NOMO-1 treated with DMSO at 0.1 percent for 48 hours (cell line): ENCODE results near the gene PLB1.

Experiments used
- DNase-seq: peaks from one replicate; lab custom pipeline; 2025; ENCODE audit not compliant: unreplicated experiment; lab: John Stamatoyannopoulos, UW

The PLB1 gene, protein sequence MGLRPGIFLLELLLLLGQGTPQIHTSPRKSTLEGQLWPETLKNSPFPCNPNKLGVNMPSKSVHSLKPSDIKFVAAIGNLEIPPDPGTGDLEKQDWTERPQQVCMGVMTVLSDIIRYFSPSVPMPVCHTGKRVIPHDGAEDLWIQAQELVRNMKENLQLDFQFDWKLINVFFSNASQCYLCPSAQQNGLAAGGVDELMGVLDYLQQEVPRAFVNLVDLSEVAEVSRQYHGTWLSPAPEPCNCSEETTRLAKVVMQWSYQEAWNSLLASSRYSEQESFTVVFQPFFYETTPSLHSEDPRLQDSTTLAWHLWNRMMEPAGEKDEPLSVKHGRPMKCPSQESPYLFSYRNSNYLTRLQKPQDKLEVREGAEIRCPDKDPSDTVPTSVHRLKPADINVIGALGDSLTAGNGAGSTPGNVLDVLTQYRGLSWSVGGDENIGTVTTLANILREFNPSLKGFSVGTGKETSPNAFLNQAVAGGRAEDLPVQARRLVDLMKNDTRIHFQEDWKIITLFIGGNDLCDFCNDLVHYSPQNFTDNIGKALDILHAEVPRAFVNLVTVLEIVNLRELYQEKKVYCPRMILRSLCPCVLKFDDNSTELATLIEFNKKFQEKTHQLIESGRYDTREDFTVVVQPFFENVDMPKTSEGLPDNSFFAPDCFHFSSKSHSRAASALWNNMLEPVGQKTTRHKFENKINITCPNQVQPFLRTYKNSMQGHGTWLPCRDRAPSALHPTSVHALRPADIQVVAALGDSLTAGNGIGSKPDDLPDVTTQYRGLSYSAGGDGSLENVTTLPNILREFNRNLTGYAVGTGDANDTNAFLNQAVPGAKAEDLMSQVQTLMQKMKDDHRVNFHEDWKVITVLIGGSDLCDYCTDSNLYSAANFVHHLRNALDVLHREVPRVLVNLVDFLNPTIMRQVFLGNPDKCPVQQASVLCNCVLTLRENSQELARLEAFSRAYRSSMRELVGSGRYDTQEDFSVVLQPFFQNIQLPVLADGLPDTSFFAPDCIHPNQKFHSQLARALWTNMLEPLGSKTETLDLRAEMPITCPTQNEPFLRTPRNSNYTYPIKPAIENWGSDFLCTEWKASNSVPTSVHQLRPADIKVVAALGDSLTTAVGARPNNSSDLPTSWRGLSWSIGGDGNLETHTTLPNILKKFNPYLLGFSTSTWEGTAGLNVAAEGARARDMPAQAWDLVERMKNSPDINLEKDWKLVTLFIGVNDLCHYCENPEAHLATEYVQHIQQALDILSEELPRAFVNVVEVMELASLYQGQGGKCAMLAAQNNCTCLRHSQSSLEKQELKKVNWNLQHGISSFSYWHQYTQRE (N-terminal part only)

DNA sequence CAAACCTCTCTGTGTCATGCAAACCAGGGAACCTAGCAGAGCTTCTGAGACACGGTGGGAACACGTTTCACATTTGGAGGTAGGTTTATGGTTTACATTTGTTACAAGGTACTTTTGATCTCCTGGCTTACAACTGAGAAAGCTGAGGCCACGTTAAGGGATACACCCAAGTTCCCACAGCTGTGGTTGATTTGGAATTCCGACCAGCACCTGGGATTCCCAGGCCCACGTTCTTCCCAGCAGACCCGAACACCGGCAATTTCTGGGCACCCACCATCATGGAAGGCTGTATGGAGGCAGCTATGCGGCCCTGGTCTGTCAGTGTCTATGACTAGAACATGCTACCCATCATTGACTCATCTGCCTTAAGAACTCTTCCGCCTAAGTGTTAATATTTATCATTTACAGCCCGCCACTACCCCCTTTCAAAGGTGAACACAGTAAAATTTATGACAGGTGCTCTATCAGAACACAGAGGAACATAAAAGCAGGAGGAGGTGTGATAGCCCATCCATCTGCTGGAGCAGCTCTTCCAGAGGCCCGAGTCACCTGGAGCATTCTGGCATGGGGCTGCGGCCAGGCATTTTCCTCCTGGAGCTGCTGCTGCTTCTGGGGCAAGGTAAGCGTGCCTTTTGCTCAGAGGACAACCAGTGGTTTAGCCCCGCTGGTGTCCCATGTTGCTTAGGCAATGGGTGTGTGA is at the start of gene PLB1:
PLB1 (plus strand) TSS at position 510 of the 700 bp plus-strand sequence; CDS start at position 565, 55 bp downstream.
- no peak for DNase-seq

DNA sequence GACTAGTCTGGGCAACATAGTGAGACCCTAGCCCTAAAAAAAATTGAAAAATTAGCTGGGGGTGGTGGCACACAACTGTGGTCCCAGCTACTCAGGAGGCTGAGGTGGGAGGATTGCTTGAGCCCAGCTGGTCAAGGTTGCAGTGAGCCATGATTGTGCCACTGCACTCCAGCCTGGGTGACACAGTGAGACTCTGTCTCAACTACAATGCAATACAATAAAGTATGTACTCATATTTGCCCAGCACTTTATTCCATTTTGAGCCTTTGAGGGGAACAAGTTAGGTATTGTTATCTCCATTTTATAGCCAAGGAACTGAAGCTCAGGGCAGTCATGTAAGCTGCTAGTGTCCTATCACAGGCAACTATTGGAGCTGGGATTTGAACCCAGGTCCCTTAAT is 49.3 kb upstream of the PLB1 start:
- no peak for DNase-seq

DNA sequence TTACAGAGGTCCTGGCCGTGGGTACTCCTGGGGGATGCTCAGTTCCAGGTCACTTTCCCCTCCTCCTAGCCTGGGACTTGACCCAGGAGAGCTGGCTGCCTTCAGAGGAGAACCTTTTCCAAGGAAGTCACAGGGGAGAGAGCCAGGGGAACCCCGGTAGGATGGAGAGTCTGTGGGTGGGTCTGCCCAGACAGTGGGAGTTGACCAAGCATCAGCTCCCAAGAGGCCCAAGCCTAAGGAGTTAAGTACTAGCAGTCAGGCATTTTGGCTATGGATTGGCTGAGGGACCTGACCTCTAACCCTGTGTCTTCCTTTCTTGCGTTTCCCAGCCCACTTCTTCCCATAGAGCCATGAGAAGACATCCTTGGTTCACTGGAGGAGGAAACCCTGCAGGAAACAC is 48.8 kb upstream of the PLB1 start:
- DNase-seq: no peak

DNA sequence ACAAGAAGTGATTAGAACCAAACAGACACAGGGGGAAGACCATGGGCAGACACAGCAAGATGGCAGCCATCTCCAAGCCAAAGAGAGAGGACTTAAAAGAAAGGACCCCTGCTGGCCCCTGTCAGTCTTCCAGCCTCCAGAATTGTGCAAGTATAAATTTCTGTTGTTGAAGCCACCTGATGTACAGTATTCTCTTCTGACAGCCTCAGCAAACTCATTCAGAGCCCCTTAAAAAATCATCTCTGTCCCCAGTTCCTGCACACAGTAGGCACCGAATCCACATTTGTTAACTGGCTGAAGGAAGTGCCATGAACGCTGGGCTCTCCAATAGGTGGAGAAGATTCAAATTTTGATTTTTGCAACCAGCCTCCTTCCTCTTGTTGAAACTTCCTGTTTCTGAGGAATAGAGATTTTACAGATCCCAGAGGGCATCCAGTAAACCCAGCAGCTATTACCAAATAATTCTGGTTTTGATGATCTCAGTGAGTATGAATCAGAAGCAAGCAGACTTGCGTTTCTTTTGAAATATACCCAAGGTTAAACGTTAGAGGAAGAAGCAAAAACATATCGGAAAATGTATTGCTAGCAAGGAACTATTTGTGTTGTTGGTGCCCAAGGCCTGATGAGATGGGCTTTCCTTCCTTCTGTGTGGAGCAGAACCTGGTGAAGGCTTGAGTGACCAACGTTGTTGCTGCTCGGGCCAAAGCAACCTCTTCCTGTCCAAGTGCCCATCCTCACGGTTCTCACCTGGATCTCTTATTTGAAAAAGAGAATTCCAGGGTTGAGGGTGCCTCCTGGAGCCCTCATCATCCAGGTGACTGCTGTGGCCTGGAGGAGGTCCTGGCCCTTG is 47.7 kb upstream of the PLB1 start:
- peak; percentile 96 for DNase-seq

DNA sequence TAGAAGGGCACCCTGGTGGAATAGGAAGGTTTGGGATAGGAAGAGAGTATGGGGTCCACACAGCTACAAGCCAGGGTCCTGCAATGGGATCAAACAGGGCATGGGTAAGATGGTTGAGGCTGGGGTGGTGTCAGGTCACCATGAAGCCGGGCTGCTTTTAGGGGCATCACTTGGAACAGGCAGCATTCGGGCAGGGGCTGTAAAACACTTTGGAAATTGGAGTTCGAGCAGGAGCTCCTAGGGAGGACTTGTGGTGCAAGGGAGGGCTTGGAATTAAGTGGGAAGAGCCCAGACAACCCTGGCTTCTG is 47.1 kb upstream of the PLB1 start:
- no peak for DNase-seq

DNA sequence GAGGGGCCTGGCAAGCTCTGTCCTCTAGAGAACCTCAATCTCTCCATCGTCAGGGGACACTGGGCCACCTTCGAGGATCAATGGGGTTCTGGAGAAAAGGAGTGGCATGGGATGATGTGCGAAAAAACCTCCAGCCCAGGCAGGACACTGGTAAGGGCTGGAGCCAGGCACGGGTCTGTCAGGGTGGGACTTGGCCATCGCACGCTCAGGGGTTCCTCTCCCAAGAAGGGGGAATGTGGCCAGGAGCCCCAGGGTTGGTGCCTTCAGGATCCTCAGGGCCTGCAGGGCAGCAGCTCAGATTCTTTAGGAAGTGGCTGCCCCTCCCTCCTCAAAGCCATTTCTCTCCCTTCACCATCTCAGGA is 46.8 kb upstream of the PLB1 start:
- no peak for DNase-seq

DNA sequence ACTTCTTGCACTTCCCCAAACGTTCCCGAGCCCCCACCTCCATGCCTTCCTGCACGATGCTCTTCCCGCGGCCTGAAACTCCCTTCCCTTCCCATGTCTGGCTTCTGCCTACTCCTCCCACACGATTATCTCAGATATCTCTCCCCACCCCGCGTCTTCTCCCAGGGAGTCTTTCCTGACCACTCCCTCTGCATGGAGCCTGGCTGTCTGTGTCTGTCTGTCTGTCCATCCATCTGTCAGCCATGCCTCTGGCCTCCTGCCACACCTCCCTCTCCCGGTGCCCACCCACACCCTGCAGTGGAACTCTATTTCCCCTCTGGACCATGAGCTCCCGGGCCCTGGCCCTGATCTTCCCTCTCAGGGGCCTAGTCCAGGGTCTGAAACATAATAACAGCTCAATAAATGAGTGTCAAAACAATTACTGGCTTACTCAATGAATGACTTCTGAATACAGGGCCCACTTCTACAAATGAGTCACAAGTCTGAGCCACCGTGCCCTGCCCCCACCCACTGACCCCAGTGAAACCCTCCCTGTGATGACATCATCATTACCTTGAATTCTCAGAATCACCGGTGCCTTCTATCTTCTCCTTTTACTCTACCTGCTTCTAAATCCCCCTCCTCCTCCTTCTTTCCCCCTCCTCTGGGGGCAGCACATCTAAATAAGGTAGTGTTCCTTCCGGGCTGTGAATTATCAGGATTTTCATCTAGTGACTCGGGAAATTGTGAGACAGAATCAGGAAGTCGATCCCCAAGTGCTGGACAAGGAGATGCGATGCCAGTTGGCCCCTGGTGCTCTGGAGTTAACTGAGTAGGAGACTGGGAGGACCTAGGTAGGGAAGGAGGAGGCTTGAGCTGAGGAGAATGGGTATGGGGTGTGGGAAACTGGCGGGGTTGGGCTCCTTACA is 46.1 kb upstream of the PLB1 start:
- DNase-seq: peak; percentile 38

DNA sequence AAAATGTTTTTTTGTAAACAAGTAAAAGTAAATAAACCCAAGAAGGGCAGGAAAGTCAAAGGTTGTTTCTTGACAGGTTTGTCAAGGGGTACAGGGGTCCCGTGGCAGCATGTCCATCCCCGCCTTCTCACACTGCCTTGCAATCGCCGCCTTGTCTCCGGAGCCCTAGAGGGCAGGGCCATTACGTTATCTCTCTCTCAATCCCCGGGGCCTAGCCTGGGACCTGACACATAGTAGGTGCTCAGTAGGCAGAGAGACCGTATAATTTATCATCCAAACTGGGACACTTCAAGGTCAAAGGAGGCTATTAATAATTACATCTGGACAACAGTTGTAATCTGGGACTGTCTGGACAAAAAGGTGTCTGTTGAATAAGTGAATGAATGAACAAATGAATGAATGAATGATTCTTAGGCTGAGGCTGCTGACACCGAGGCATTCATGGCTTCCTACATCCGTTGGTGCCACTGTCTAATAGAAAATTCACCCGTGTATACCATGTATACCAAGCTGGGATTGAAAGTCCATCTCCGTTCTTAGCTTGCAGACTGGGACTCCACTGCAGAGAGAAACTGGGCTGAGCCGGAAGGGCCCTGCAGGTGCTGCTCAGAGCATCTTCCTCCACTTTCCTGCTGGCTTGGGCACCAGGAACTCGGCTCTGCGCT is 44.8 kb upstream of the PLB1 start:
- DNase-seq: no peak

DNA sequence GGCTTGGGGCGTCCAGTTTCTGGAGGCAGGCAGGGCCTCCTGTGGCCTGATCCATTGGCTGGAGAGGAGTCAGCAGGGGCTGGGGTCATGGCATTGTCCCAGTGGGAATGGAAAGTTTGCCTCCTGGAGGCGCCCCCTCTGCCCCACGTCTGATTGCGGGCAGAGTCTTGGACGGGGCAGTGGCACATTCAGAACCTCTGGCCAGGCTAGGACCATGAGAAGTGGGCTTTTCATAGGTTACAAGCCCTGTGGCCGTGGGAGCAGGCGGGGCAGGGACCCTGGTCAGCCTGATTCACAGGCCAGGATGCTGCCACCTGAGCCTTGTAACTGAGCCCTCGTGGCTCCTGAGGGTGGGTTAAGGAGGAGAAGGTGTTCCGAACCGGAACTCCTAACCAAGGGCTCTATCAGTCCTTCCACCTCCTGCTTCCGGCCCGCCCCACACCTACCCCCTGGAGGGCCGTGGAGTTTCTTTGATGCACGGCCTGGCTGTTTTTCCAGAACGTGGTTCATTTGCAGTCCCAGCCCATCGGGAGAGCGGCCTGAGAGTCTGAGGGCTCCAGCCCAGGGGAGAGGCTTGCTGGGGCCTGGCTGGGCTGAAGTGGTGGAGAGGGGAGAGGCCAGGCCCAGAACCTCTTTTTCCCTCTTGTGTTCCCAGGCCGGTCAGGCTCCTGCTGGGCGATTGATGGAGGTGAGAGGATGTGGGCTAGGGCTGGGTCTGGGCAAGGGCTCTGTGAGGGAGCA is 43.9 kb upstream of the PLB1 start:
- DNase-seq: no peak

DNA sequence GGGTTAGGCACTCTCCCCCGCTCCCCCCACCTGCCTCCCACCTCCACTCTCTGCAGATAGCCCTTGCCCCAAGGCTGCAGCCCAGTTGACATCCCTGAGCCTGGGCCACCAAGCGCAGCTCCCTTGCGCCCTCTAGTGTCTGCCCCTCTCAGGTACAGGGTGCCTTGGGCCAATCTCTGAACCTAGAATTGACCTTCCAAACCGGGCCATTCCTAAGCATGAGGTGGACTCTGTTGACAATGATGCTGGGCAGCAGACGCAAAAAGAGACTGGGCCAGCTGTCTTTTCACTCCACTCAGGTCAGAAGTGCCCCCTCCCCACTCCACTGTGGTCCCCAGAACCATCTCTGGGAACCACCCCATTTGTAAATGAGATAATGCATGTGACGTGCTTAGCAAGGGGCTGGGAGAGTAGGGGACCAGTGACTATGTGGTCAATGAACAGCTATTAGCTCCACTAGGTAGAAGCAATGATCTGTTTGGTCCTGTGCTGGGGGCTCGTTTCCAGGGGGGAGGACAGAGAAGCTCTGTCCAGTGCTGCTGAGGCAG is 43.3 kb upstream of the PLB1 start:
- peak; percentile 52 for DNase-seq

DNA sequence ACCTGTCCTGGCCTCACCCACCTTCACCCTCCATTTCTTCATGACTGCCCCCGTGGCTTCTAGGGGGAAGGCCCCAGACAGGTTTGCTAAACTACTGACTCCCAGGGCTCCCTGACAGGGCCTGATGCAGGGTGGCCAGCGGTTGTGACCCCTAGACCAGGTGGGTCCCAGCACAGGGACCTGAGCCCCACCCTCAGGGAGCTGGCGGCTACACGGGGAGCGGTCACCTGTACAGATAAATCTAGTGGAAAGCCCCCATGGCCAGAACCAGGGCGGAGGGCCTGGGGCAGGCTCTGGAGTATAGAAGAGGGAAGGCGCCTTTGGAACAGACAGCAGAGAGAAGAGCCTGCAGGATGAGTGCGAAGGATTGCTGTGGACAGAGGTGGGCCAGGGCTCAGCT is 42.5 kb upstream of the PLB1 start:
- no peak for DNase-seq

DNA sequence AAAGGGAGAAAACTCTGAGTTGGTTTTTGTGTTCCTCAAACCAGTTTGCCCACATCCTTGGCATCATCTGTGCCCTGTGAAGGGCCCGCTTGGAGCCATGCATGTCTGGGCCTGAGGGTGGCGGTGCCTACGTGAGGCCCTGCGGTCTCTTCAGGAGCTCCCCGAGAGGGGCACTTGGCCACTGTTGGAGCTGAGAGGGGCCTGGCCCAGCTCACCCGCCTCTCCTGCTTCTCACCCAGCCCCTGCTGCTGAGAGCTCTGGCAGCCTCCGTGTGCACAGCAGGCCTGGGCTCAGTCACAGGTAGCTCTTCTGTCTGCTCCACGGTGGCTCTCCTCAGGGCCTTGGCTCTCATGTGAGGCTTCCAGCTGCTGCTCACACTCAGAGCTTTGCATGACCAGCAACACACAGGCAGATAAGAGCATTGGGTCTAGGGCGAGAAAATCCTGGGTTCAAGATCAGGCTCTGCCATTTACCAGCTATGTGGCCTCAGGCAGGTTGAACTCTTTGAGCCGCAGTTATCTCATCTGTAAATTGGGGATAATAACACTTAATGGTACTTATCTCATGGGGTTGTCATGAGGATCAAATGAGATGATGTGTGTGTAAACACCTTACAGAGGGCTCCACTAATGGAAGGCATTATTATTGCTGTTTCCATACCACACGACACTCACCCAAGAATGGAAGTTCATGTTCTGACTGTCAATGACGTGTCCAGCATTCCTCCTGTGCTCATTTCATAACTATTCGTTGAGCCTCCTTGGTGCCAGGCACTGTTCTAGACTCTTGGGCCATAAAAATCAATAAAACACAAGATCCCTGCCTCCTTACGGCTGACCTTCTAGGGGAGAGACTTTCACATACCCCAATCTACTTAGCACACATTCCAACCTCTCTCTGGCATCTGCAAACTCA is 41.6 kb upstream of the PLB1 start:
- DNase-seq: no peak

DNA sequence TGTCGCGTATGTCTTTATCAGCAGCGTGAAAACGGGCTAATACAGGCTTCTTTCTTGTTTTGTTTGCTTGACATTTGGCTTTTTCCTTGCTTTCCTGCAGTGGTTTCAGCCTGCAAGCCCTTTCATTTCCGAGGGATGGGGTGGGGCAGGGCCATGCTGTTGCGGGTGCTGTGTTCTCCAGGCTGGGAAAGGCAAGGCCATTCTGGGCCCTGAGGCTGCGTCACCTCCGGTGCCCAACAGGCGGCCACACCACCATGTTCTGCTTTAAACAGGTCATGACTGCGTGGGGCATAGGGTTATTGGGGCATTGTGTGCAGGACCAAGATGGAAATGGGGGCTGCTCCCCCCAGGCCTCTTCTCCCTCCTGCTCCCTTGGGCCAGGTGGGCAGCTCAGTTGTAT is 38.6 kb upstream of the PLB1 start:
- DNase-seq: no peak

DNA sequence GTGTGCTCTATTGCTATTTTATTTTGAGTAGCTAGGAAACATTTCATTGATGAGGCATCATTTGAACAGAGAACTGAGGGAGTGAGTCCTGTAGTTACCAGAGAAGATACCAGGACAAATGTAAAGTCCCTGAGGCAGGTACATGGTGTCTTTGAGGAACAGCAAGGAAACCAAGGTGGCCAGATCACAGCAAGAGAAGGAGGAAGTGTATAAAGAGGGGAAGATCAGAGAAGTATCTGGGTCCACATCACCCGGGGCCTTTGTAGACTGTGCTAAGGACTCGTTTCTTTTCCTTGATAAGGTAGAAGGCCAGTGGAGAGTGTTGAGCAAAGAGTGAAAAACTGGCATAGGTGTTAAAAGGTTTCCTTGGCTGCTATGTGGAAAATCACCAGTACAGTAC is 34.8 kb upstream of the PLB1 start:
- DNase-seq: peak; percentile 23

DNA sequence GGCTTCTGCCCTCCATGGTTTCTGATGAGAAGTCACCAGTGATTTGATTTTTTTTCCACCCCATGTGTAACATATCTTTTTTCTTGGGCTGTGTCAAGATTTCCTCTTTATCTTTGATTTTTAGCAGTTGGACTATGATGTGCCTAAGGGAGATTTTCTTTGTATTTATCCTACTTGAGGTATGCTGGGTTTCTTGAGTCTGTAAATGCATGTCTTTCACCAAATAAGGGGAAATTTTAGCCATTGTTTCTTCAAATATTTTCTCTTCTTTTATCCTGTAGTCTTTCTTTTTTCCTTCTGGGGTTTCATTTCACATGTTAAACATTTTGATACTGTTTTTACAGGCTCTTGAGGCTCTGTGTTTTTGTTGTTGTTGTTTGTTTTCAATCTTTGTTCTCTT is 33.7 kb upstream of the PLB1 start:
- no peak for DNase-seq

DNA sequence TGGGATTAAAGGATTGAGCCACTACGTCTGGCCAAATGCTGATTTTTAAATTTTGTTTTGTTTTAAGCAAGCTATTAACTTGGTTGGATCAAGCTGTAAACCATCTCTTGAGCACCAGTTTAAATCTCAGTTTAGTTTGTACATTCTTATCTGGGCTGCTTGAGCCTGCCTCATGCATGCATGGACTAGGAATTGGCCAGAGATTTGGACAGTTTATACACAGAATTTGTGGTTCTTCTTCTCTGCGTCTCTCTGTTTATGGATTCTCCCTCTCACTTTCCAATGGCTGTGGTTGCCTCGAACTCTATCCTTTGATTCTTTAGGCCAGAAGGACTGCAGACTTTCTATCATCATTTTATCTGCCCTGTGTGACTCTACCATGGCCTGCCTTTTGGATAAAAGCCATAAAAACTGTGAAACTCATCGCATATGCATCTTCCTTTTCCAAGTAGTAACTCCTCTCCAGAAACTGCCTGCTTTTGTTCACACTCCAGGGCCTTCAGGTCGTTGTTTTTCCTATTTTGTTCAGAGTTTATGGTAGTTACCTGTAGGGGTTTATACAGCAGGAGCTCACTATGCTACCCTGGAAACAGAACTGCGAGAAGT is 32.5 kb upstream of the PLB1 start:
- no peak for DNase-seq
